Ascending aorta (tissue), 2 donors: ENCODE results near the gene AIF1L. TPM values are rescaled to one million over a fixed set of nuclear protein-coding genes. Genes with fewer than 3 reads are reported as not detected.
"Not testable (repeated sequence)": the region's sequence is repeated elsewhere in the genome, so short reads cannot be mapped to it uniquely, and the experiment has no call there.

Source experiments
- DNase-seq, 2 donors: peaks; one replicate each; pipeline ENCODE4 v3.0.0-alpha.2; 2019; ENCODE audit warnings: low spot score in 2 of 2
- H3K27ac ChIP-seq, 2 donors: fragments of 200-600 bp; sonication (generic); one replicate each; pipeline ENCODE4 v1.5.1; 2016 to 2017; ENCODE audit warnings: mild to moderate bottlenecking in 1 of 2
- H3K27me3 ChIP-seq: fragments of 200-600 bp; sonication (generic); one replicate; pipeline ENCODE4 v1.5.1; 2017
- H3K36me3 ChIP-seq, 2 donors: fragments of 200-600 bp; sonication (generic); one replicate each; pipeline ENCODE4 v1.5.1; 2016
- H3K4me1 ChIP-seq, 2 donors: fragments of 200-600 bp; sonication (generic); one replicate each; pipeline ENCODE4 v1.5.1; 2016 to 2017; ENCODE audit warnings: mild to moderate bottlenecking in 1 of 2
- H3K4me3 ChIP-seq, 2 donors: fragments of 200-600 bp; sonication (generic); one replicate each; pipeline ENCODE4 v1.5.1; 2016 to 2017; ENCODE audit warnings: mild to moderate bottlenecking in 1 of 2
- H3K9me3 ChIP-seq, 2 donors: fragments of 200-600 bp; sonication (generic); one replicate each; pipeline ENCODE4 v1.5.1; 2016
- CTCF ChIP-seq, 3 experiments: fragments of 200-600 bp in 2 of 3; fragments of 450-650 bp in 1 of 3; sonication (generic) in 2 of 3; IDR thresholded peaks; one replicate each; pipeline ENCODE4 v1.5.1; 2016 to 2019; ENCODE audit warnings: antibody characterized with exemption in 3 of 3, mild to moderate bottlenecking in 1 of 3, moderate library complexity in 1 of 3
- intact Hi-C: fragments of 100-400 bp; cut with DNase I; formaldehyde crosslinking; loops from one replicate; pipeline ENCODE4 v1.15.1; 2023
- total RNA-seq: library from RNA; depleted of rRNA; stranded (reverse); fragments of >200 nt; gene quantifications from one replicate; pipeline ENCODE4 v1.1.0, GENCODE V29; 2016

Gene AIF1L
- total RNA-seq, 1 donor from 2014 or later = 30.5 TPM

GRCh38 chr9:131112374-131113154 lies 16.2 kb downstream of the AIF1L start:
- Histone ChIP-seq H3K4me3 (no peak overlapping the region), H3K27me3 (no peaks in the 10 kb centered on the region), H3K4me1 (peaks cover 0 to 10% of the 10 kb centered on the region in 2 donors), H3K36me3 (no peaks in the 10 kb centered on the region), H3K9me3 (no peaks in the 10 kb centered on the region), H3K27ac (no peak overlapping the region)
- no peak for DNase-seq
- no peak for TF ChIP-seq CTCF (IDR thresholded peaks at IDR 0.05)
- intact Hi-C loops = no loop called here

DNA sequence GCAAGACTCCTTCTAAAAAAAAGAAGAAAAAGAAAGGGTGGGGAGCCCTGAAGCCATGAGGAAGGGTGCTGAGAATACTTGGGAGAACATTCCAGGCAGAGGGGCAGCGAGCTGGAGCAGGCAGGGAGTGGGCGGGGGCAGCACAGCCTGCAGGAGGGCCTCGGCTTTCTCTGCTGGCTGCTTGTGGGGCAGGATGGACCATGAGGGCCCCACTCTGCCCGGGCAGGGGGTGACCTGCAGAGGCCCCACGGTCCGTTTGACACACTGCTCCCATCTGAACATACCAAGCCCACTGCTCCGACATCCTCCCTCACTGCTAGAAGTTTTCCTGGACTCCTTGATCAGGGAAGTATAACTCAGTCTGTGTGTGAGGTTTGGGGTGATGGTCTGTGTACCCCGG lies 17.3 kb downstream of the AIF1L start:
- no peak for TF ChIP-seq CTCF (IDR thresholded peaks at IDR 0.05)
- H3K9me3 ChIP-seq = no peaks in the 10 kb centered on the region
- no peak for DNase-seq
- no peaks in the 10 kb centered on the region for H3K27me3 ChIP-seq
- peaks cover 0 to 10% of the 10 kb centered on the region in 2 donors for H3K4me1 ChIP-seq
- no peak overlapping the region for H3K4me3 ChIP-seq
- intact Hi-C loops = no loop called here
- no peak overlapping the region for H3K27ac ChIP-seq
- no peaks in the 10 kb centered on the region for H3K36me3 ChIP-seq

DNA sequence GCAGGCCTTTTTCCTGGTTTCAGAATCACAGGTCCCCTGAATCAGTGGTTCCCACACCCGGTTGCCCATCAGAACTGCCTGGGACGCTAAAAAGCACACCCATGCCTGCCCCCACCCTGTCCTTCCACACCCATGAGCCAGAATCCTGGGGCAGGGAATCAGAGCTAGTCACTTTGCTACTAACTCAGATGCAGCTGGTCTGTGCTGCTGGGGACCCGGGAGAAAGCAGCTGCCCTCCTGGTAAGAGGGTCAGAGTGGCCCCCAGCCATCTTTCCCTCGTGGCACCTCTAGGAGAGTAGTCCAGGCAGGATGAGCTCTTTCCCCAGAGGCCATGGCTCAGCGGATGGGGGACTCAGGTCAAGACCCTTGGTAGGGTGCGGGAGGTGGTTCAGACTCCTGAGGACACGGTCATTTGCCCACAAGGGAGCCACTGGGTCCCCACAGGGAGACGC lies 17.8 kb downstream of the AIF1L start:
- H3K9me3 ChIP-seq = no peaks in the 10 kb centered on the region
- H3K4me3 ChIP-seq = no peak overlapping the region
- no peak for DNase-seq
- H3K27me3 ChIP-seq = no peaks in the 10 kb centered on the region
- peaks cover 0 to 10% of the 10 kb centered on the region in 2 donors for H3K4me1 ChIP-seq
- H3K27ac ChIP-seq = no peak overlapping the region
- intact Hi-C loops = no loop called here
- H3K36me3 ChIP-seq = no peaks in the 10 kb centered on the region
- no peak for TF ChIP-seq CTCF (IDR thresholded peaks at IDR 0.05)

DNA sequence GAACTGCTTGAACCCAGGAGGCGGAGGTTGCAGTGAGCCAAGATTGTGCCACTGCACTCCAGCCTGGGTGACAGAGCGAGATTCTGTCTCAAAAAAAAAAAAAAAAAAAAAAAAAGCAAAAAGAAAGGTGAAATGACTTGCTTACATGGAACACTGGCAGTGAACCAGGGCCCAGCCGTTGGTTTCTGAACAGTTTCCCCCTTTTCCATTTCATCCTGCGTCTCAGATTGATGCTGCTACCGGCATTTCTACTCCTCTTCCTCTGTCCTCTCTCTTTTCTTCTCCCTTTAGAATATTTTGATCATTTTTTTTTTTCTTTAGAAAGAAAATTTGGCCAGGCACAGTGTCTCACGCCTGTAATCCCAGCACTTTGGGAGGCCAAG lies 19.0 kb downstream of the AIF1L start:
- DNase-seq, H3K36me3 ChIP-seq, H3K27ac ChIP-seq, H3K9me3 ChIP-seq, H3K27me3 ChIP-seq, H3K4me3 ChIP-seq, H3K4me1 ChIP-seq, intact Hi-C loops: not testable (repeated sequence)

GRCh38 chr9:131116281-131117120 lies 20.2 kb downstream of the AIF1L start:
- Histone ChIP-seq H3K27ac (peak overlapping the region; percentile 77 to 84), H3K27me3 (no peaks in the 10 kb centered on the region), H3K4me1 (peaks cover 0 to 10% of the 10 kb centered on the region in 2 donors), H3K9me3 (no peaks in the 10 kb centered on the region), H3K36me3 (no peaks in the 10 kb centered on the region), H3K4me3 (peak overlapping the region in 1 of 2 donors; percentile 16)
- no peak for TF ChIP-seq CTCF (IDR thresholded peaks at IDR 0.05)
- DNase-seq = no peak
- intact Hi-C loops = no loop called here
